CD4-positive, alpha-beta T cell (primary cell): Measurements from ENCODE around the gene ZAP70. TPM values are rescaled to one million over a fixed set of nuclear protein-coding genes. Genes with fewer than 3 reads are reported as not detected.

ENCODE experiments used
- ATAC-seq: fragments of 200-7000 bp; cut with Tn5 transposase; one replicate; pipeline ENCODE4 v1.10.0; 2022; ENCODE audit warnings: mild to moderate bottlenecking; ENCODE audit not compliant: poor library complexity
- CTCF ChIA-PET: fragments of 350-600 bp; sonication (Branson Sonifier 250); formaldehyde crosslinking; loops from one replicate; lab custom pipeline; 2021; ENCODE audit warnings: antibody characterized with exemption, inconsistent platforms; lab: Charles Lee
- POLR2A ChIA-PET: fragments of 350-600 bp; sonication (Branson Sonifier 250); formaldehyde crosslinking; loops from one replicate; lab custom pipeline; 2021; ENCODE audit warnings: antibody characterized with exemption, inconsistent platforms; lab: Charles Lee
- DNase-seq, 14 experiments: peaks; one replicate each; pipeline ENCODE4 v3.0.0-alpha.2; 2013 to 2020; ENCODE audit warnings: mixed read lengths in 2 of 14
- H3K27ac ChIP-seq, 2 donors: one replicate each; pipeline versions ENCODE4 v1.5.1 to v1.7.0; 2013; ENCODE audit warnings: low read length in 2 of 2, low read depth in 1 of 2, mild to moderate bottlenecking in 1 of 2
- H3K27me3 ChIP-seq, 2 experiments: 1 replicate in 1 of 2; 2 replicates in 1 of 2; pipeline versions ENCODE4 v1.6.1 to v1.7.0; 2013; ENCODE audit warnings: low read length in 2 of 2, control low read depth in 1 of 2, mild to moderate bottlenecking in 1 of 2, moderate library complexity in 1 of 2; ENCODE audit not compliant: insufficient read depth in 2 of 2, control insufficient read depth in 1 of 2
- H3K36me3 ChIP-seq: one replicate; pipeline ENCODE4 v1.6.1; 2013; ENCODE audit warnings: low read length, control low read depth; ENCODE audit not compliant: insufficient read depth
- H3K4me1 ChIP-seq: one replicate; pipeline ENCODE4 v1.6.1; 2013; ENCODE audit warnings: low read length, control low read depth; ENCODE audit not compliant: insufficient read depth
- H3K4me3 ChIP-seq: one replicate; pipeline ENCODE4 v1.5.1; 2013; ENCODE audit warnings: mild to moderate bottlenecking, low read length, moderate library complexity
- H3K9me3 ChIP-seq, 2 experiments: 1 replicate in 1 of 2; 2 replicates in 1 of 2; pipeline versions ENCODE4 v1.6.1 to v1.7.0; 2013; ENCODE audit warnings: low read length in 2 of 2, mild to moderate bottlenecking in 2 of 2, control low read depth in 1 of 2, moderate library complexity in 1 of 2; ENCODE audit not compliant: control insufficient read depth in 1 of 2, insufficient read depth in 1 of 2
- H3K27ac Mint-ChIP-seq: one replicate; pipeline ENCODE4 v1.8.0; 2020; ENCODE audit warnings: mixed read lengths
- H3K27me3 Mint-ChIP-seq: one replicate; pipeline ENCODE4 v1.8.0; 2021; ENCODE audit warnings: mixed read lengths
- H3K36me3 Mint-ChIP-seq: one replicate; pipeline ENCODE4 v1.8.0; 2021; ENCODE audit warnings: low read depth, mixed read lengths
- H3K4me1 Mint-ChIP-seq: one replicate; pipeline ENCODE4 v1.8.0; 2021; ENCODE audit warnings: low read depth, mixed read lengths
- H3K4me3 Mint-ChIP-seq: one replicate; pipeline ENCODE4 v1.8.0; 2020; ENCODE audit warnings: mild to moderate bottlenecking, mixed read lengths
- H3K9me3 Mint-ChIP-seq: one replicate; pipeline ENCODE4 v1.8.0; 2020; ENCODE audit warnings: mixed read lengths
- intact Hi-C, 2 experiments: fragments of 100-400 bp; cut with DNase I in 1 of 2; cut with micrococcal nuclease in 1 of 2; formaldehyde crosslinking; loops; one replicate each; pipeline versions ENCODE4 v1.15.1 to v1.9.0; 2023 to 2025; cut with DNase I, micrococcal nuclease
- total RNA-seq, 174 experiments: library from RNA in 2 of 174; stranded (reverse) in 2 of 174; gene quantifications; one replicate each; pipeline ENCODE4 v1.2.3 and lab custom pipeline; 2021 to 2026
- TF ChIP-seq, protein P1 (sequence below): fragments of 200-600 bp; IDR thresholded peaks from one replicate; pipeline ENCODE4 v1.8.0; 2022; ENCODE audit warnings: antibody characterized with exemption, mild to moderate bottlenecking

ZAP70 gene
- total RNA-seq, 2 experiments from 2014 or later: 440 to 470 TPM

DNA sequence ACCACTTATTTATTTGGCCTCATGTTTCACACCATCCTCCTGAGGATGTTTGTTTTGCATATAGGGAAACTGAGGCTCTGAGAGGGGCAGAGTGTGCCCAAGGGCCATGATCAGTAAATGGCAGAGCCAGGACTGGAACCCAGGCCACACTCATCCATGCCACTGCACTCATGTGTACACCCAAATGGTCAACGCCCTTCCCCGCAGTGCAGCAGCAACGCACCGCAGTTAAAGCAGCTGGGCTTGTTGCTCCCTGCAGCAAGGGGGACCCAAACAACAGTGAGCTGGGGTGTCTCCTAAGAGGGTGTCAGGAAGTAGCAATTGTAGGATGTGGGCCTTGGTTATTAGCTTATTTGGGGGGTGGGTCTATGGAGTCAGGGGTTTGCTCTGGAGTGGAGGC, 36.6 kb downstream of the ZAP70 start:
- H3K9me3 Mint-ChIP-seq: no peaks in the 10 kb centered on the region
- TF ChIP-seq, protein P1, sequence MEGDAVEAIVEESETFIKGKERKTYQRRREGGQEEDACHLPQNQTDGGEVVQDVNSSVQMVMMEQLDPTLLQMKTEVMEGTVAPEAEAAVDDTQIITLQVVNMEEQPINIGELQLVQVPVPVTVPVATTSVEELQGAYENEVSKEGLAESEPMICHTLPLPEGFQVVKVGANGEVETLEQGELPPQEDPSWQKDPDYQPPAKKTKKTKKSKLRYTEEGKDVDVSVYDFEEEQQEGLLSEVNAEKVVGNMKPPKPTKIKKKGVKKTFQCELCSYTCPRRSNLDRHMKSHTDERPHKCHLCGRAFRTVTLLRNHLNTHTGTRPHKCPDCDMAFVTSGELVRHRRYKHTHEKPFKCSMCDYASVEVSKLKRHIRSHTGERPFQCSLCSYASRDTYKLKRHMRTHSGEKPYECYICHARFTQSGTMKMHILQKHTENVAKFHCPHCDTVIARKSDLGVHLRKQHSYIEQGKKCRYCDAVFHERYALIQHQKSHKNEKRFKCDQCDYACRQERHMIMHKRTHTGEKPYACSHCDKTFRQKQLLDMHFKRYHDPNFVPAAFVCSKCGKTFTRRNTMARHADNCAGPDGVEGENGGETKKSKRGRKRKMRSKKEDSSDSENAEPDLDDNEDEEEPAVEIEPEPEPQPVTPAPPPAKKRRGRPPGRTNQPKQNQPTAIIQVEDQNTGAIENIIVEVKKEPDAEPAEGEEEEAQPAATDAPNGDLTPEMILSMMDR: no peak
- H3K36me3 Mint-ChIP-seq: peaks cover 6% of the 10 kb centered on the region
- H3K27me3 Mint-ChIP-seq: no peaks in the 10 kb centered on the region
- peaks cover 33% of the 10 kb centered on the region for H3K4me1 Mint-ChIP-seq
- no peak for DNase-seq
- H3K4me3 Mint-ChIP-seq: no peak overlapping the region
- intact Hi-C loops: no loop called here
- Histone ChIP-seq H3K4me1 (peaks cover 30% of the 10 kb centered on the region), H3K9me3 (no peaks in the 10 kb centered on the region), H3K27ac (no peak overlapping the region), H3K36me3 (peaks cover 5% of the 10 kb centered on the region), H3K4me3 (no peak overlapping the region), H3K27me3 (no peaks in the 10 kb centered on the region)
- ChIA-PET POLR2A (no interaction called here), CTCF (interaction anchor here (2.2 kb wide), 1 partner anchor 40 kb away, joined by 7 read pairs; no protein-coding TSS in a partner anchor)
- no peak overlapping the region for H3K27ac Mint-ChIP-seq
- ATAC-seq: no peak

DNA sequence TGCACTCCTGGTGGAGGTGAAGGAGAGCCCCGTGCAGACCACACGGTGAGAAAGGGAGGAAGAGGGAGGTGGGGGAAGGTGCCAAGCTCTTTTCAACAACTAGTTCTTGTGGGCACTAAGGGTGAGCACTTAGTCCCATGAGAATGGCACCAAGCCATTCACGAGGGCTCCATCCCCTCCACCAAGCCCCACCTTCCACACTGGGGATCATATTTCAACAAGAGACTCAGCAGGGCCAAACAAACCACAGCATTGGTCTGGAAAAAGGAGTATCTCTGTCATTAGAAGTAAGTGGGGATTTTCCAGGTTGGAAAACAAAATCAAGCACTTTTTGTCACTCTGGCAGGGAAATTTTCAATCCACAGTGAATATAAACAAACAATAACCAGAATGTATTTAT, 38.4 kb downstream of the ZAP70 start:
- H3K4me3 ChIP-seq: no peak overlapping the region
- intact Hi-C loops: no loop called here
- DNase-seq: no peak
- Mint-ChIP-seq H3K9me3 (no peaks in the 10 kb centered on the region), H3K27me3 (no peaks in the 10 kb centered on the region), H3K27ac (no peak overlapping the region), H3K36me3 (peaks cover 18% of the 10 kb centered on the region), H3K4me3 (no peak overlapping the region), H3K4me1 (peaks cover 18% of the 10 kb centered on the region)
- CTCF ChIA-PET: interaction anchor here (2.2 to 2.3 kb wide), 2 partner anchors 42 to 161 kb away, joined by 5 to 7 read pairs; no protein-coding TSS in a partner anchor
- no peaks in the 10 kb centered on the region for H3K9me3 ChIP-seq
- no peak overlapping the region for H3K27ac ChIP-seq
- POLR2A ChIA-PET: interaction anchor here (1.3 kb wide), 1 partner anchor 33 kb away, joined by 3 read pairs; no protein-coding TSS in a partner anchor
- peaks cover 20% of the 10 kb centered on the region for H3K36me3 ChIP-seq
- TF ChIP-seq, protein P1: no peak
- H3K27me3 ChIP-seq: no peaks in the 10 kb centered on the region
- H3K4me1 ChIP-seq: peaks cover 15% of the 10 kb centered on the region
- ATAC-seq: no peak

DNA sequence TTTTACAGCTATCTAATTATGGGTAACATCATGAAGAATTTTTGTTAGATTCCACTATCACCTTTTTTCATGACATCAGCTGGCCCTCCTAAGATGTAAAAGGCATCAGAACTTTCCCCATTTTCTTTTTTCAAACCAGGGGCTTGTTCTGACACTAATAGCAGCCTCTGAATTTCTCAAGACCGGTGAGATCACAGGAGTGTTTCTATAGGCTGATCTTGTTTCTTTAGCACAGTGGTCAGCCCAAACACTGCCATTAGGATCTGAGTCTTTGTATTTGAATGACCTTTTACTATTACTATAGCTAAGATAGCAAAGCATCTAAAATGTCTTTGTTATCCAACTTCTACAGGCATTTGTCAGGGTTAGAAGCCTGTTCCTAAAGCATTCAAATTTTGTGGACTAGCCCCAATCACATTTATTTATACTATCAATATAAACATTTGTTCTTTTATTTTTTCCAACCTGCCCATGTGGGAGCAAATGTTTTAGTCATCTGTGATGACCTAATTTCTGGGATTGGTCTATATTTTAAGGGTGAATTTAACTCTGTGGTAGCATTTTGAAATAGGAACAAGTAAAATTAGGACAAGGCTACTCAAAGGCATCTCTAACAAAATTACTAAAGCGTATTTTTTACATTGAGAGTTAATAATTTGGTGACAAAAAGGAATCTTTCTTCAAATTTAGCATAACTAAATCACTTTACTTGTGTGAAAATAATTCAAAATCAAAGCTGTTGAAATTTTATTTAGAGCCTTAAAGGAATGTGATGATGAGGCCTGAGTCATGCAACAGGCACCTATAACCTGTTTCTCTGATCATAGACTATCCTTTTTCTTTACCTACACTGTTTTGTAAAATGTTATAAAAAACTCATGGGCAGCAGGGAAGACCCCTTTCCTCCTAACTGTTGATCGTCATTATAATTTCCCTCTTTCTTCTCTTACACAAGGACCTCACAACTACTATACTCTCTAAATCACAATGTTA, 39.3 kb downstream of the ZAP70 start:
- Histone ChIP-seq H3K9me3 (no peaks in the 10 kb centered on the region), H3K27ac (no peak overlapping the region), H3K36me3 (peaks cover 28% of the 10 kb centered on the region), H3K4me1 (peaks cover 11% of the 10 kb centered on the region), H3K4me3 (no peak overlapping the region), H3K27me3 (no peaks in the 10 kb centered on the region)
- DNase-seq: no peak
- CTCF ChIA-PET: interaction anchor here (1.3 to 2.3 kb wide), 3 partner anchors 43 to 162 kb away, joined by 5 to 7 read pairs (median 5); no protein-coding TSS in a partner anchor
- no peaks in the 10 kb centered on the region for H3K9me3 Mint-ChIP-seq
- no peak overlapping the region for H3K4me3 Mint-ChIP-seq
- no peaks in the 10 kb centered on the region for H3K27me3 Mint-ChIP-seq
- intact Hi-C loops: no loop called here
- peaks cover 26% of the 10 kb centered on the region for H3K36me3 Mint-ChIP-seq
- POLR2A ChIA-PET: no interaction called here
- ATAC-seq: no peak
- TF ChIP-seq, protein P1: no peak
- no peak overlapping the region for H3K27ac Mint-ChIP-seq
- peaks cover 9% of the 10 kb centered on the region for H3K4me1 Mint-ChIP-seq
